Transverse colon (tissue), 3 donors: ENCODE data around the gene TREML2.

Source experiments
- EP300 ChIP-seq: sonication (generic); formaldehyde crosslinking; IDR thresholded peaks from one replicate; pipeline ENCODE4 v1.6.1; 2017; ENCODE audit warnings: antibody characterized with exemption, low read depth
- TF ChIP-seq, protein P1 (sequence below), 5 experiments: fragments of 200-600 bp in 3 of 5; fragments of 450-650 bp in 2 of 5; sonication (generic) in 3 of 5; IDR thresholded peaks; 1 replicate in 2 of 5; 2 replicates in 3 of 5; pipeline ENCODE4 v1.5.1; 2016 to 2017; ENCODE audit warnings: antibody characterized with exemption in 5 of 5, inconsistent platforms in 3 of 5, mild to moderate bottlenecking in 2 of 5, moderate library complexity in 1 of 5

DNA sequence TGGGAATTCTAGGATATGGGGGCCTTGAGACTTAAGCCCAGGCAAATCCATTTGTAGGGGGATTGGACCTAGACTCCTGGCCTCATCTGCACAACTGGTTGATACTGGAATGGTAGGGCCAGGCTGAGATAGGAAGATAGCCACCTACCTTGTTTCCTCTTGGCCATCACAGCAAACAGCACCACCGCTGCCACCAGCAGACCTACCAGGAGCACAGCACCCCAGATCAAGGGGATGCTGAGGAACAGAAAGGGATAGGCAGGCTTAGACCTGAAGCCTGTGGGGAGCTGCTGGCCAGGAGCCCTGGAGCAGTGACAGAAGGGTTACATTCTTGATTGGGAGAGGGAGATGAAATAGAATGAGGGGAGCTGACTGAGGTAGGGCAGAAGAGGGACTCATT lies 50.3 kb downstream of the TREML2 start:
- TF ChIP-seq, protein P1, sequence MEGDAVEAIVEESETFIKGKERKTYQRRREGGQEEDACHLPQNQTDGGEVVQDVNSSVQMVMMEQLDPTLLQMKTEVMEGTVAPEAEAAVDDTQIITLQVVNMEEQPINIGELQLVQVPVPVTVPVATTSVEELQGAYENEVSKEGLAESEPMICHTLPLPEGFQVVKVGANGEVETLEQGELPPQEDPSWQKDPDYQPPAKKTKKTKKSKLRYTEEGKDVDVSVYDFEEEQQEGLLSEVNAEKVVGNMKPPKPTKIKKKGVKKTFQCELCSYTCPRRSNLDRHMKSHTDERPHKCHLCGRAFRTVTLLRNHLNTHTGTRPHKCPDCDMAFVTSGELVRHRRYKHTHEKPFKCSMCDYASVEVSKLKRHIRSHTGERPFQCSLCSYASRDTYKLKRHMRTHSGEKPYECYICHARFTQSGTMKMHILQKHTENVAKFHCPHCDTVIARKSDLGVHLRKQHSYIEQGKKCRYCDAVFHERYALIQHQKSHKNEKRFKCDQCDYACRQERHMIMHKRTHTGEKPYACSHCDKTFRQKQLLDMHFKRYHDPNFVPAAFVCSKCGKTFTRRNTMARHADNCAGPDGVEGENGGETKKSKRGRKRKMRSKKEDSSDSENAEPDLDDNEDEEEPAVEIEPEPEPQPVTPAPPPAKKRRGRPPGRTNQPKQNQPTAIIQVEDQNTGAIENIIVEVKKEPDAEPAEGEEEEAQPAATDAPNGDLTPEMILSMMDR (IDR thresholded peaks at IDR 0.05) = no peak
- TF ChIP-seq EP300 = no peak
